Measurements from ENCODE around the gene FTO. TPM values are rescaled to one million over a fixed set of nuclear protein-coding genes. Genes with fewer than 3 reads are reported as not detected.

Gene FTO
- total and polyA plus RNA-seq, 2 donors from 2014 or later, result 22.3 to 116 TPM

DNA sequence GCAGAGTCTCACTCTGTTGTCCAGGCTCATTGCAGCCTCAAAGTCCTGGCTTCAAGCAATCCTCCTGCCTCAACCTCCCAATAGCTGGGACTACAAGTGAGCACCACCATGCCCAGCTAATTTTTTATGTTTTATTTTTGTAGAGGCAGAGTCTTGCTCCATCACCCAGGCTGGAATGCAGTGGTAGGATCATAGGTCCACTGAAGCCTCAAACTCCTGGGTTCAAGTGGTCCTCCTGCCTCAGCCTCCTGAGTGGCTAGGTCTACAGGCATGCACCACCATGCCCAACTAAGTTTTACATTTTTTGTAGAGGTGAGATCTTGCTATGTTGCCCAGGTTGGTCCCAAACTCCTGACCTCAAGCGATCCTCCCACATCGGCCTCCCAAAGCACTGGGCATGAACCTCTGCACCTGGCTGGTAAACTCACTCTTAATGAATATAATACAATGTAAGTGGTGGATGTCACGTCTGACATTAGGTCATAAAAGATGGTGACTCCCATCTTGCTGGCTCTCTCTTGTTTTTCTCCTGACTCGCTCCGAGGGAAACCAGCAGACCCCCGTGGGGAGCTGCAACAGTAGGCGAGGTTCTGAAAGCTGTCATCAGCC is 456.4 kb downstream of the FTO start:
- DNase-seq, result no peak
- TF ChIP-seq CTCF (IDR thresholded peaks at IDR 0.05; ENCODE audit: borderline replicate concordance, extremely low read depth, insufficient read depth), result no peak

GRCh38 chr16:54160939-54161897 is 457.3 kb downstream of the FTO start:
- H3K36me3 ChIP-seq (ENCODE audit: control insufficient read depth in 2 of 3, insufficient read depth in 3 of 3, low read length in 3 of 3), result no peaks in the 10 kb centered on the region
- H3K9me3 ChIP-seq (ENCODE audit: control insufficient read depth in 2 of 3, insufficient read depth in 1 of 3, low read length in 3 of 3), result no peaks in the 10 kb centered on the region
- no peak for DNase-seq
- no peak overlapping the region for H3K9ac ChIP-seq (ENCODE audit: low read length in 3 of 3)
- no peak for TF ChIP-seq CTCF (IDR thresholded peaks at IDR 0.05; ENCODE audit: borderline replicate concordance, extremely low read depth, insufficient read depth)
- H3K4me1 ChIP-seq (ENCODE audit: control insufficient read depth in 2 of 3, insufficient read depth in 2 of 3, low read depth in 1 of 3, low read length in 3 of 3), result no peaks in the 10 kb centered on the region
- no peak overlapping the region for H3K27ac ChIP-seq (ENCODE audit: low read depth in 2 of 2, low read length in 2 of 2)
- no peaks in the 10 kb centered on the region for H3K27me3 ChIP-seq (ENCODE audit: control insufficient read depth, insufficient read depth, low read length)
- no peak overlapping the region for H3K4me3 ChIP-seq (ENCODE audit: low read length in 3 of 3)
- intact Hi-C loops (cut with DNase I), result no loop called here
- no peak for FAIRE-seq

More for the DNA sequence above, 456.4 kb downstream of the FTO start:
- no peak overlapping the region for H3K9ac ChIP-seq (ENCODE audit: low read length in 3 of 3)
- no peak for FAIRE-seq
- no peaks in the 10 kb centered on the region for H3K36me3 ChIP-seq (ENCODE audit: control insufficient read depth in 2 of 3, insufficient read depth in 3 of 3, low read length in 3 of 3)
- H3K4me3 ChIP-seq (ENCODE audit: low read length in 3 of 3), result no peak overlapping the region
- no peaks in the 10 kb centered on the region for H3K9me3 ChIP-seq (ENCODE audit: control insufficient read depth in 2 of 3, insufficient read depth in 1 of 3, low read length in 3 of 3)
- intact Hi-C loops (cut with DNase I), result no loop called here
- H3K27me3 ChIP-seq (ENCODE audit: control insufficient read depth, insufficient read depth, low read length), result no peaks in the 10 kb centered on the region
- no peak overlapping the region for H3K27ac ChIP-seq (ENCODE audit: low read depth in 2 of 2, low read length in 2 of 2)
- H3K4me1 ChIP-seq (ENCODE audit: control insufficient read depth in 2 of 3, insufficient read depth in 2 of 3, low read depth in 1 of 3, low read length in 3 of 3), result no peaks in the 10 kb centered on the region

DNA sequence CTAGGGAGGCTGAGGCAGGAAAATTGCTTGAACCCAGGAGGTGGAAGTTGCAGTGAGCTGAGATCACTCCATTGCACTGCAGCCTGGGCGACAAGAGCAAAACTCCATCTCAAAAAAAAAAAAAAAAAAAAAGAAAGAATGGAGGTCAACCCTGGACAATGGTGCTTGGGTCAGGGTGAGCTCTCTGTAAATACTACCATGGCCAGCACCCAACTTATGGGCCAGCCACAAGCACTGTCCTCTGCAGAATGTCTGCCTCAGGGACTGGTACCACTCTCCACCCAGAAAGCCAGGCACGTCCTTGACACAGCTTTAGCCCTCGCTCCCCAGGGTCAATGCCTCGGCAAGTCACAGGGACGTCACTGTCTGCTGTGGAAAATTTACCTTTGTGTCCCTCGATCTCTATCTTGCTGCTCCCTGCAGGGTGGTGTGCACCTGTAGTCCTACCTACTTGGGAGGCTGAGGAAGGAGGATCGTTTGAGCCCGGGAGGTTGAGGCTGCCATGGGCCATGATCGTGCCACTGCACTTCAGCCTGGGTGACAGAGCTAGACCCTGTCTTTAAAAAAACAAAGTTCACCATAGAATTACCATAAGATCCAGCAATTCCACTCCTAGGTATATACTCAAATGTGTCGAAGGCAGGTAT is 459.4 kb downstream of the FTO start:
- no peak overlapping the region for H3K9ac ChIP-seq (ENCODE audit: low read length in 3 of 3)
- H3K9me3 ChIP-seq (ENCODE audit: control insufficient read depth in 2 of 3, insufficient read depth in 1 of 3, low read length in 3 of 3), result no peaks in the 10 kb centered on the region
- intact Hi-C loops (cut with DNase I), result no loop called here
- no peak overlapping the region for H3K27ac ChIP-seq (ENCODE audit: low read depth in 2 of 2, low read length in 2 of 2)
- H3K36me3 ChIP-seq (ENCODE audit: control insufficient read depth in 2 of 3, insufficient read depth in 3 of 3, low read length in 3 of 3), result no peaks in the 10 kb centered on the region
- no peak for FAIRE-seq
- TF ChIP-seq CTCF (IDR thresholded peaks at IDR 0.05; ENCODE audit: borderline replicate concordance, extremely low read depth, insufficient read depth), result no peak
- DNase-seq, result no peak
- H3K4me3 ChIP-seq (ENCODE audit: low read length in 3 of 3), result no peak overlapping the region
- no peaks in the 10 kb centered on the region for H3K27me3 ChIP-seq (ENCODE audit: control insufficient read depth, insufficient read depth, low read length)
- no peaks in the 10 kb centered on the region for H3K4me1 ChIP-seq (ENCODE audit: control insufficient read depth in 2 of 3, insufficient read depth in 2 of 3, low read depth in 1 of 3, low read length in 3 of 3)

Measured in kidney (tissue), 14 donors.